Stimulated activated CD4-positive, alpha-beta T cell treated with anti-CD3 and anti-CD28 coated beads, Interleukin-1b, Interleukin-23, amount 100 ng/mL, for 24 hours (primary cell): ENCODE measurements around the gene TTR.
A peak's percentile ranks its signal among the peaks of the same experiment; 100 is the strongest.

Experiments used
- DNase-seq, 4 experiments: peaks; one replicate each; pipeline ENCODE4 v3.0.0-alpha.2; 2020; ENCODE audit warnings: low read depth in 4 of 4, low spot score in 1 of 4

TTR gene

DNA sequence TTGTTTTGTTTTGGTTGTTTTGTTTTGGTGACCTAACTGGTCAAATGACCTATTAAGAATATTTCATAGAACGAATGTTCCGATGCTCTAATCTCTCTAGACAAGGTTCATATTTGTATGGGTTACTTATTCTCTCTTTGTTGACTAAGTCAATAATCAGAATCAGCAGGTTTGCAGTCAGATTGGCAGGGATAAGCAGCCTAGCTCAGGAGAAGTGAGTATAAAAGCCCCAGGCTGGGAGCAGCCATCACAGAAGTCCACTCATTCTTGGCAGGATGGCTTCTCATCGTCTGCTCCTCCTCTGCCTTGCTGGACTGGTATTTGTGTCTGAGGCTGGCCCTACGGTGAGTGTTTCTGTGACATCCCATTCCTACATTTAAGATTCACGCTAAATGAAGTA, at the start of gene TTR:
Gene TTR, plus strand, starts transcription at position 250 of the 400 bp plus-strand sequence. Its CDS starts 26 bp downstream, at position 276.
- DNase-seq: no peak

DNA sequence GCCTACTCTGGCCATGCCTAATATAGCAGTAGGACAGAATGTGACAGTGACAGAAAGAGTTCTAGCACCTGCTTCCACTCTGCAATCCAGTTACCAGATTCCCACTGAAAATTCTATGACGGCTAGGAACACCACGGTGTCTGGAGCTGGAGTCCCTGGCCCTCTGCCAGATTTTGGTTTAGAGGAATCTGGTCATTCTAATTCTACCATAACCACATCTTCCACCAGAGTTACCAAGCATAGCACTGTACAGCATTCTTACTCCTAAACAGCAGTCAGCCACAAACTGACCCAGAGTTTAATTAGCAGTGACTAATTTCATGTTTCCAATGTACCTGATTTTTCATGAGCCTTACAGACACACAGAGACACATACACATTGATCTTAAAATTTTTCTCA, 45.2 kb upstream of the TTR start:
- no peak for DNase-seq

DNA sequence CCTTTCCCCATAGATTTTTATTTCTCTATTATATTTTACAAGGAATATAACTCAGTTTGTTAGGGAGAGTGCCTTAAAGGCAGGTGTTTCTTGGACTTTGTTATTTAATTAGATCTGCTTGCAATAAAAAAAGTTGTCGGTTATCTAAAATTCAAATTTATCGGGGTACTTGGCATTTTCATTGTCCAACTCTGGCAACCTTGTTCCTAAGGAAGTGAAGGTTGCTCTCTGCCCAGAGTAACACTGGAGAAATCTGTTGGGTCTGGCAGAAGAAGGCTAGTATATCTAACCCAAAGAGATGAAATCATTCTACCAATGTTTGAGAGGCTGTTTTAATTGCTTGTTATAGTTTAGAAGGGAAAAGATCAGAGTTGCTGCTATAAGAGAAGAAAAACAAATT, 42.8 kb upstream of the TTR start:
- DNase-seq: no peak

DNA sequence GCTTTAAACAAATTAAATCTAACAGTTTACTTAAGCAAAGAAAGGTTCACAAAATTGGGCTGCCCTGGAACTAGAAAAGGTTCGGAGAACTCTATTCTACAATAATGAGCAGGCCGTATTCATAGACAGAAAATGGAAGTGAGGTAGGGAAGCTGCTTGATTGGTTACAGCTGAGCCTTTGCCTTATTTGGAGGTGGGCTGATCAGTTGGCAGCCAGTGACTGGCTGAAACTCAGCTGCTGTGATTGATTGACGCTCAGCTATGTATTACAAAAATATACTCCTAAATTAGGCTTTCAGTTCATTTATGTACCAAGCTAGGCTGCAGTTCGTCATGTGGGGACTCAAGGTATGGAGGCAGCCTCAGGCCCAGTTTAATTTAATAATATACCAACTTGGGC, 42.3 kb upstream of the TTR start:
- DNase-seq: no peak

DNA sequence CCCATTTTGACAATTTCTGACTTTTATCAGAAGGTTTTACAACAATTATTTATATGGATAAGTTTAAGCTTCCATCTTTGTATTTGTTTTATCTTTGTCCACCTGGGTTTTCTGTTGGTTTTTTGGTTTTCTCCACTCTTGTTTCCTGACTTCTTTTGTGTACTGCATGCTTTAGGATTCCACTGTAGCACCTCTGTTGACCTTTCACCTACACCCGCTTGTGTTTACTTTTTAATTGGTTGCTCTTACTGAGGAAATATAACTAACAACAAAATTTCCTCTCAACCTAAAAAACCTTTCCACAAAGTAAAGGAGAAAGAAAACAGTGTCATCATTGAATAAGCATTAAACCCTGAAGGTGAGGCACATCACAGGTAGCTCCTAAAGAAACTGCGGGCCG, 39.8 kb upstream of the TTR start:
- DNase-seq: no peak

DNA sequence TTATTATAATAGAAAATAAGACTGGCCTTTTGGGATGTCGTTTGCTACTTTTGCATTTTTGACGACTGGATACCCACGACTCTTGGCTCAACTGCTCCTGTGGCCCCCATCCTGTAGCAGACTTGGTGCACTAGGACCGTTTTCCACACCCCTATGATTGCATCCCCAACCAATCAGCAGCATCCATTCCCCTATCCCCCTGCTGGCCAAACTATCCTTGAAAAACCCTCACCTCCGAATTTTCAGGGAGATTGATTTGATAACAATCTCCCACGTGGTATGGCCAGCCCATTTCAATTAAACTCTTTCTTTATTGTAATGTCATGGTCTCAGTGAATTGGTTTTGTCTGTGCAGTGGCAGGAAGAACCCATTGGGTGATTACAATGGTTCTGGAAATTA, 37.9 kb upstream of the TTR start:
- no peak for DNase-seq

DNA sequence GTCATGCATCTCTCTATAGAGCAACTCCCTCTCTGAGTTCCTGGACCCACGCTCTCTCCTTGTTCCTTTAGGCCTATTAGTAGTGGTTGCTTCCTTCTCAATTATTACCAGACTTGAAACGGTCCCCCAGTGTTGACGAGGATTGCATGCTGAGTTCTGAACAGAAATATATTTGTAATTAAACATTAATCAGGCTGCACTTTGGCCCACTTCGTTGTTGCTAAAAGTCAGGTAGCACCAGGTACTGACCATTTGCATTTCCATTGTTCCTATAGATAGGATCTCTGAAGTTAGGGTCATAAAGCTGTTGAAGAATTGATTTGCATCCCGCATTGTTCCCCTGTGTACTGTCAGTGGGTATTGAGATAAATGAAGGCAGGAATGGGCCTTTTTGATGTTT, 36.9 kb upstream of the TTR start:
- no peak for DNase-seq

DNA sequence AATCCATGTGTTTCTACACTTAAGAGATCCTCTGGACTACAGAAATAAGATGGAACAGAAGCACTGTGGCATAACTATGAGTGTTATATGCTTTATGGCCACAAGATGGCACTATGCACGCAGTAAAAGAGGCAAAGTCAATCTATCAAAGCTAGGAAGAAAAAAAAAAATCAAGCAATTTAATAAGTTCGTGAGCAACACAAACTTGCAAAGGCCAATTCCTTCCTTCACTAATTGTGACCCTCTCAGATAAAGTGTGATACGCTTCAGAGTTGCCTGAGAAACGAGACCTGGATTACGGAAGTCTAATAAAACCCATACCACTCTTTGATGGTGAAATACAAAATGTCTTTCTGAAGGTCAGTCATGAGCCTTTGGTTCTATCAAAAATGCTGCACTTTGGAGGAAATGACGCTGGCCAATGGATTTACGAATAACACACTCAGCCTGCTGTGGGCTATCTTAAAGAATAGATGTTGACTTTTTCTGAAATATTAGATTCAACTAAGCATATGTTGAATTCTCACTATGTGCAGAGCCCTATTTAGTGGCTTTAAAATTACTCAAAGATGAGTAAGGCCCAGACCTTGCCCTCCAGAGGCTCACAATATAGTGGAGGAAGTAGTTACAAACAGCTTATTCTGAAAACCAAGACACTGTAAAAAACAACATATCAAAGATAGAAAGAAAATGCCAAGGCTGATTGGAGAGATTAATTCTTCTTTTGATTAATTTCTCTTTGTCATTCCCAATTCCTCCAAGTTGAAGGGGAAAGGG, 35.5 kb upstream of the TTR start:
- DNase-seq: peak in 2 of 4 experiments; percentile 8 to 18

DNA sequence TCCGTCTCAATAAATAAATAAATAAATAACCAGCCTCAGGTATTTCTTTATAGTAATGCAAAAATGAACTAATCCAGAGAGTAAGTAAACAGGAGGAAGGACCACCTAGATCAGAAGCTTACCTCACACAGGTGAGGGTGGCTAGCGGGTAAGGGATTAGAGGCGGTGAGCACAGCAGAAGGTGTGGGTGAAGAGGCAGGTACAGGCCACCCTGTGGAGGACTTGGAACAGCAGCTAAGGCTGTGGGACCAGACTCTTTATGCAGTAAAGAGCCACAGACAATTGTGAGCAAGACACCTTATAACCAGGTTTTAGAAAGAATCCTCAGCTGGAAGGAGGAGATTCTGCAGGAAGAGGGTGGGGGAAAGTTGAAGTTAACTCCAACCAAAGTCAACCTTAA, 34.2 kb upstream of the TTR start:
- DNase-seq: no peak

DNA sequence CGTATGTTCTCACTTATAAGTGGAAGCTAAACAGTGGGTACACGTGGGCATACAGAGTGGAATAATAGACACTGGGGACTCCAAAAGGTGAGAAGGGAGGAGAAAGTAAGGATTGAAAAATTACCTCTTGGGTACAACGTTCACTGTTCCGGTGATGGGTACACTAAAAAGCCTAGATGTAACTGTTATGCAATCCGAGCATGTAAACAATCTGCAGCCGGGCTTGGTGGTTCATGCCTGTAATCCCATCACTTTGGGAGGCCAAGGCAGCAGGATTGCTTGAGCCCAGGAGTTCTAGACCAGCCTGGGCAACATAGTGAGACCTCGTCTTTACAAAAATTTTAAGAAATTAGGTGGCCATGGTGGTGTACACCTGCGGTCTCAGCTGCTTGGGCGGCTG, 33.1 kb upstream of the TTR start:
- no peak for DNase-seq

DNA sequence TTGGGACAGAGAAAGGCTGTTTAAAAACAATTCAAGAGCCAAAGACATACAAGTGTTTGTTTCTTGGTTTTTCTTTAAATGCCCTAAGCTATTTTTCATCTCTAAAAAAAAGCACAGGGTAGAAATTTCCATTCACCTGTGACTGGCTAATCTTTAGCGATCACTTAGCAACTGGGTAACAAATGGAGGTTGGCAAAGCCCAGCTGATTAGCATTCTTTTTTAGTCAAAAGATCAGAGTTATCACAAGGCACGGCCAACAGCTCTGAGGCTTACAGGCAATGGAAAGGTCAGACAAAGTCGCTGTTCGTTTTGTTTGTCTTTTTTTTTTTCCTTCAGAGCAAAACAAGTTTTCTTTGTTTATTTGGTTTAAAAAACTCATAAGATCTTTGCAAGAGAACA, 29.0 kb upstream of the TTR start:
- DNase-seq: no peak

DNA sequence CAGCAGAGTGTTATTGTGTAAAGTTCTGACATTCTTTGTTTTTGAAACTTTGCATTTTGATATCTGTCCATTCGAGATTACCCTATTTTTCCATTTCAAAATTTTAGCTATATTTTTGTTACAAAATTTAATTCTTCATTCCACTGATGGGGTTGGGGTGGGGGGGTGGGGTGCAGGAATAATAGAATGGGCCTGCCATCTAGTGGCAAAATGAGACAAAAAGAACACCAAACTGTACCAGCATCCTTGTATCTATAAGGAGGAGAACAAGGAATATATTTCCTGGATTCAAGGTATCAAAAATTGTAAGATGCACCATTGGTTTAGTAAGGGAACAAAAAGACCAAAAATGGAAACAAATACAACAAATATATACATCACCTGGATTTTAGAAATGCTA, 27.9 kb upstream of the TTR start:
- DNase-seq: no peak

DNA sequence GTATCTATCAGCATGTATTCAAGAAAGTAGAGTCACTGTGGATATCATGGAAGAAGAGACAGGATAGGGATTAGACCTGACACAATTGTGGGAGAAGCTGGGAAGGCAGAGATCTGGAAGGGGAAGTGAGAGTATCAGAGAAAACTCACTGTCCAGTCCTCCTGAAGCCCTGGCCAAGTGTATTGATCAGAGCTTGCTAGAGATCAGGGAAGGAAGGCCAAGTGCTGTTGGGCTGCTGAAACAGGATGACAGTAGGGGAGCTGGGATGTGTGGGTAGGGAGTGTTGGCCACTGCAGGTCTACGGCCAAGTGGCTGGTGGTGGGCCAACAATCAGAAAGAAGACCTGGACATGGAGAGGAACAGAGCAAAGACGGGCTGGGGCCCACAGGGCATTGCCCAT, 26.3 kb upstream of the TTR start:
- no peak for DNase-seq

DNA sequence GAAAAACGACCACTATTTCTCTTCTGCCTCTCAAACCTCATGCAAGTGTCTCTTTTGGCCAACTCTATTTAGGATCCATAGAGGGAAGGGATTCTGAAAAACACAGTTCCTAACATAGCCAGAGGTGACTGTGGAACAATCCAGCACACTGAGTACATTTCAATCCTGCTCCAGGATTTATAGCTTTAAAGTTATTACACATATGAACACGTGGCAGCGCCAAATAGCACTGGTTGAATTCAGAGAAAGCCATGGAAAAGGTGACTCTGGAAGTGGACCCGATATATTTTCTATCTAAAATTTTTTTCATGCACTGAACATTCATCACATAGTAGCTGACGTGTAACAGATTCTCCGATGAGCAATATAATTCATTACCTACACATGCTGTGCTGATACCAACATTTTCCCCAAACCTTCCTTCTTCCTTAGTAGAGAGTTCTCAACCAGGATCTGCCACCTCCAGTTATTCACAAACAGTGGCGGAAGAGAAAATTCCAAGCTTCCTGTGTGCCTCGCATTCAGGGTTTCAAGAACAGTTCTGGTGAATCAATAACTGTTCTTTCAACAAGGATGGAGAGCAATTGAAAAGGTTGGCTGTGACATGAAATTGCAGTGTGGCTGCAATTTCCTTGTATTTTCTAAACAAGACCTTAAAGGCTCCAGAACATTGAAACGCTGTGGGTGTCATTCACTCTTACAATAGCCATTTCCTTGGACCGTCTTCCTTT, 25.7 kb upstream of the TTR start:
- DNase-seq: no peak

DNA sequence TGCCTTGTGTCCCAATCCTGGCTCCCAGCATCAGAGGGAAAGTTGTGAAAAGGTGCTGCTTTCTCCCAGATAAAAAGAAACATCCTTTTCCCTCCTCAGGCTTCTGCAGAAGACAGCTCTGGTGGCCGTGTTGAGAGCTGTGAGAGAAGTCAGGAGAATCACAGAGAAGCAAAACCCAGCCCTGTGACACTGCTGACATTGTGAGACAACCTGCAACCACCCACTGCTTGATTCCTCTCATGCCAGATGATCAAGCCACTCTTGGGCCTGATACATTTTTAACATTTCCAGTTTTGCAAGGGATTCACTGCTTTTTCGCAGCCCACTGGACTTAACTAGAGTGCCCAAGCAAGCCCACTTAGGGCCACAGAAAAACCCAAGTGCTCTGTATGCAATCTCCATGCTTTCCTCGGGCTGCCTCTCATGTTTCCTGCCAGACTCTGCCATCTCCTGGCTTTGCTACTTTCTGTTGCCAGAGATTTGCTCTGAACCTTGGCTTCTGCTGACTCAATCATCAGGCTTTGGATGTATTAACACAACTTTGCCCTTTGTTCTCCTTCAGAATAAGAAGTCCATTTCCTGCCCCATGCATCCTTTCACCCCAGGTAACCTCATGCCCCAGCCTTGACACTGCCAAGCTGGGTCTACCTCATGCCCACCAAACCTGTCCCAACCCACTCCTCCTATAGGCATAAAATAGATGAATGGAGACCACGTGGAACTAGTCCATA, 24.9 kb upstream of the TTR start:
- DNase-seq: no peak

DNA sequence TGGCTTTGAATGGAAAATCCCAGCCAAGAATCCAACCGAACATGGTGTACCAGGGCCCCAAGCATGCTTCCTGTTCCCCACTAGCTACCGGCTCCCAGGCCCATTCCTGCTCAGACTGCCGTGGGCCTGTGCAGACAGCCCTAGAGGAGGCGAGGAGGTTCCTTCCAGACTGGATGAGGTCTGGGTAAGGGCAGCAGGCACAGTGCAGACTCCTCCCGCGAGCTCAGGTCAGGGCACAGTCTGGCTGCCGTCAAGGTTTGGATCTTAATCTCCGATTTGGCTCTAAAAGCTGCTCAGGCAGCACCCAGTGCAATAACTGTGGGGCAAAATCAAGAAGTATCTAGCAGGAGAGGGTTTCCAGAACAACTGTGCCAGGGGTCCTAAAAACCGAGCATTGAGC, 19.3 kb upstream of the TTR start:
- no peak for DNase-seq

DNA sequence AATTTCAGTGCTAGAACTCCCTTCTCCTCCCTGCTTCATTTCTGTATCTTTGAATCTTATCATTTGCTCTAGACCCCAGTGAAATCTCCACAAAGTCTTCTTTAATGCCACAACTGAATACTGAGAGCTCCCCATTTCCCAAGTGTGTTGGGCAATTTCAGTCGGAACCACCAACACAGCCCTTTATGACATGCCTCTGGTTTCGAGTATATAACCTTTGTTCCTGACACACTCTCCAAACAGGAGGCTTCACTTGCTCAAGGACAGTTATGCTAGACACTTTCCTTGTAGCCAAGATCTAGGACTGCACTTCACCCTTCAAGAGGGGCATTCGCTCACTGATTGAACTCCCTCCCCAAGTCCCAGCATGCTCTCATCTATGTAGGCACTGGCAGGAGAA, 18.6 kb upstream of the TTR start:
- no peak for DNase-seq

DNA sequence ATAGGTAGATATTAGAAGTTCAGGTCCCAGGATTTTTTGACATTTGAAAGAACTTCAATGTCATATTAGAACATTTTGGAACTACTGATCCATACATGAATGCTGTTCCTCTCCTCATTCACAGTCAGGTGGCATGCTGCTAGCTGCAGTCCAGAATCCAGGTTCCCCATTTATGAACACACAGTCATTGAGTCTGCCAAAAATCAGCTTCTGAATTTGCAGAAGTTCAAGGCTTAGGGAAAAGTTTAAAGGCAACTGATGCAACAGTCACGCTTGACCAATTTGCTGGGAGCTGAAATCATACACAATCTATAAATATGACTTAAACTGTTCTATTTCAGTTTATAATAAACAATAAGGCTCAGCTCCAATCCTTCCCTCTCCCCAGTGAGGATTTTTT, 17.3 kb upstream of the TTR start:
- no peak for DNase-seq

DNA sequence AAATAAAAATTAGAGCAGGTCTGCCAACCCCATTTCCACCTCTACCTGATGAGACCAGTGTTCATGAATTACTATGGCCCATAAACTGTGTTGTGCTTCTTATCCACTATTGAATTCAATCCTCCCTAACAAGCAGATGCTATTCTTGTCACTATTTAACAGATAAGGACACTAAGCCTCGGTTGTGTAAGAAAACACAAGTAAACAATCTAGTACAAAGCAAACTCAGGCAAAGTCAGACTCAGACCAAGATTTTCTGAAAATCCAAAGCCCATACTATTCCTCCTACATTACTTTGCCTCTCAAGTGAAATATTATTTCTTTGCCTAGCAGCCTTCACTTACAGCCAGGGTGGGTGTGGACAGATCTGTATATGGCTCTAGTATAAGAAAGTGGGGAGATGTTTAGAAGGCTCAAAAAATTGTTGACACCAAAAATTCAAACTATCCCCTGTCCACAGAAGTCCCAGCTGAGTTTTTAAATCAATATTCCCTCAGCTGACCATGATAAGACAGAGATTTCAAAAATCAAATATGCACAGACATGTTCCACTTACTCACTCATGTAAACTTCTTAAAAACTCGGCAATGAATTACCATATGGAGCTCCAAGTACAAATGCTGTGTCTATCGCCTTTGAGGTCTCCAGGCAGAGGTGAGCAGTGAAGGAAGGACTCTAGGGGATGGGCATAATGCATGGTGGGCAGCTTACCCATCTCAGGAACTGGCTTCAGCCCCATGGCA, 16.0 kb upstream of the TTR start:
- no peak for DNase-seq

DNA sequence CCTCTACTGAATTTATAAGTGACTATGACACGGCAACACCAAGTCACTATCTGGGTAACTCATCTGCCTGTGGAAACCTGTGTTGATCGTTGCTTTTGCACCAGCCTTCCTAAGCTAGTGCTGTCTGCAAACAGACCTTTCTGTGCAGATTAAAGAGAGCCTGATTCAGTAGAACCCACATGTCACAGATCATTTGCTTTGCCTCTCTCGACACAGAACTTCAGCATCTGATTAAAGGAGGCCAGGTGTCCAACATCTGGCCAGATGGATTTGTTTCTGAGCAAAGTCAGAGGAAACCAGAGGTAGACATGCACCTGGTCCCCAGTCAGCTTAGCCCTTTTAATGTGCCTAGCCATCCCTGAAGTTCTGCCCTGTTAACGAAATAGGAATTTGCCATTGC, 15.0 kb upstream of the TTR start:
- DNase-seq: no peak

DNA sequence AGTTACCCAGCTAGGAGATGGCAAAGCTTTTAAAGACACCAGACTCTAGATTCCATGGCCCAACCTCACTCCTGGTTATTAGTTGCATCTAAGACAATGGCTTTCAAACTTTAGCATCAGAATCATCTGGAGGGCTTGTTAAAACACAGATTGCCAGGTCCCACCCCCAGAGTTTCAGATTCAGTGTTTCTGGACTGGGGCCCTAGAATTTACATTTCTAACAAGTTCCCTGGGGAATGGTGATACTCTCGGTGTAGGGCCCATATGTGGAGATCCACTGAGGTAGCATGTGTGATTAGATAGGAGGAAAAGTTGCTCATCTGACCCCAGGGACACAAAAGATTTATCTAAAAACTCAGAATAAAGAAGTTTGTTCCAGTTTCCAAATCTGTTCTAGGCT, 14.5 kb upstream of the TTR start:
- no peak for DNase-seq

DNA sequence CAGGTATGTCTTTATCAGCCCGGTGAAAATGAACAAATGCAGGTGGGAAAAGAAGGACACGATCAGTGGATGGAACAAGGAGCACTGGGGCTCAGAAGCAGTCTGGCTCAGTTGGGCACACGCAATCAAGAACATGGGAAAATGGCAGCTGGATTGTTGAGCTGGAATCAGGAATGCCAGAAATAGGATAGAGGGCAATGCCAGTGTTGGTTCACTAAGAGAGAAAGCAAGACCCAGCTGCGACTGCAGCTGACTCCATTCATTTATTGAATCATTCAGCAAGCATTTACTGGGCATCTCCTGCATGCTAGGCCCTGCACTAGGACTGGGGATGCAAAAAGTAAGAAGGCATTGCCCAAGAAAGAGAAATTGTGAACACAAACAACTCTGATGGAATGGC, 13.6 kb upstream of the TTR start:
- DNase-seq: no peak
